GM18907 (cell line): ENCODE measurements around the gene SIAE.
"Not testable (repeated sequence)": the region's sequence is repeated elsewhere in the genome, so short reads cannot be mapped to it uniquely, and the experiment has no call there.

Experiments
- ATAC-seq: cut with Tn5 transposase; IDR thresholded peaks from one replicate; pipeline ENCODE4 v1.9.1; 2021; ENCODE audit warnings: mild to moderate bottlenecking, moderate library complexity; ENCODE audit not compliant: unreplicated experiment

Gene SIAE

GRCh38 chr11:124625504-124626168 is 47.9 kb downstream of the SIAE start:
- no peak for ATAC-seq

GRCh38 chr11:124623861-124624525 is 49.5 kb downstream of the SIAE start:
- ATAC-seq, result no peak

DNA sequence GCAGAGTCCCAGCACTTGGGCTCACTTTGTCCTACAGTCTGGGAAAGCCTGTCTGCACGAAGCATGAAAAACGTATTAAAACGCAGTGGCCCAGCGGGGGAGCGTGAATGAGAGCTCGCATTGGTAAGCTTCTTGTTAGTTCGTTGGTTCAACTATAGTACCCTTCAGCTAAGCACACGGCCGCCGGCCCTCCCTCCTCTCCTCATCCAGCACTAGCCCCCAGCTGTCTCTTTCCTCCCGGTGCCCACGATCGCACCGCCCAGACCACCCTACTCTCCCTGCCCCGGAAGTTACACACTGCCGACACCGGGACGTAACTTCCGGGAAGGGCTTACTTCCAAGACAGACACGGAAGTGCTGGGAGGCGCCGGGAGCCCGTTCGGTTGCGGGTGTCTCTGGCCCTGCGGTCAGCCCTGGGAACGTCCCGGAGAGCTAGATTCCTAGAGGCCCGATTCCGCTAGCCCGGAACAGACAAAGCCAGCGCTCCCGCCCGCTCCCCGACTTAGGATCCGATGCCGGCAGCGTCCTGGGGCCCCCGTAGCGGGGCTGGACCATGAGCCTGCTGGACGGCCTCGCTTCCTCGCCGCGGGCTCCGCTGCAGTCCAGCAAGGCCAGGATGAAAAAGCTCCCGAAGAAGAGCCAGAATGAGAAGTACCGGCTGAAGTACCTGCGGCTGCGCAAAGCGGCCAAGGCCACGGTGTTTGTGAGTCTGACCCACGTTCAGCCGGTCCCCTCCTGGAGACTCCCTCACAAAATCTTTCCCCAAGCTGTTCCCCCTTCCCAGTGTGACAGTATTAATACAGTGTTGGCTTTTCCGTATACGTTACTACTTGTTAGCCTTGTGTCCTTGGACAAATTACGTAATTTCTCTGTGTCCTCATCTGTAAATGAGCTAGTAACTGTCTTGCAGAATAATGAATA is 50.7 kb downstream of the SIAE start, which contains the start of gene TBRG1:
Gene TBRG1, plus strand, starts transcription at position 334 of the 921 bp plus-strand sequence. Its CDS starts 220 bp downstream, at position 554.
- ATAC-seq, result peak; percentile 99

- ATAC-seq, result no peak
Measured at GRCh38 chr11:124618863-124619262, 54.7 kb downstream of the SIAE start.

DNA sequence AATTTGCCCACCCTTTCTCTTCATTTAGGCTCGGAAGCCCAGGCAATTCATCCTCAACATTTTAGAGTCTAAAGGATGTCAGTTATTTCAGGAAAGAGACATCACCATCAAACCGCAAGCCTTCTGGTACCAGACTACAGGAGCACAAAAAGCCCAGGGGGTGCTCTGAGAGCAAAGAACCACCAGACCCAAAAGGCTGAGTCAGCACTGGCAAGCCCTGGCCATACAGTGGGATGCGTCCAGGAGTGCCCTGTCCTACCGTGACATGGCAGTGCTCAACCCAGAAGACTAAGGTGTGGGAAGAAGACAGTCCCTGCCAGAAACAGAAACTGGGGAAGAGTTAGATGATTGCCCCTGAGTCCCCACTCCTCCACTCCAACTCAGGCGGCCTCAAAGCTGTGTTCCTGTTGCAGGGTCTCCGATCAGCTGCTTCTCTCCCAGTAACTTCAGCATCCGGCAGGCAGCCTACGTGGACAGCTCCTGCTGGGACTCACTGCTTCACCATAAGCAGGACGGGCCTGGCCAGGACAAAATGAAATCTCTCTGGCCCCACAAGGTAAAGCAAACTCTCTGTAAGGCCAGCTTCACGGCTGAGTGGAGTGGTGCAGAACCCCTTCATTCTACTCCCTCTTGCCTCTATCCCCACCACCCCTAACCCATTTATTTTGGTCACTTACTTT is 60.8 kb downstream of the SIAE start:
- ATAC-seq, result no peak

DNA sequence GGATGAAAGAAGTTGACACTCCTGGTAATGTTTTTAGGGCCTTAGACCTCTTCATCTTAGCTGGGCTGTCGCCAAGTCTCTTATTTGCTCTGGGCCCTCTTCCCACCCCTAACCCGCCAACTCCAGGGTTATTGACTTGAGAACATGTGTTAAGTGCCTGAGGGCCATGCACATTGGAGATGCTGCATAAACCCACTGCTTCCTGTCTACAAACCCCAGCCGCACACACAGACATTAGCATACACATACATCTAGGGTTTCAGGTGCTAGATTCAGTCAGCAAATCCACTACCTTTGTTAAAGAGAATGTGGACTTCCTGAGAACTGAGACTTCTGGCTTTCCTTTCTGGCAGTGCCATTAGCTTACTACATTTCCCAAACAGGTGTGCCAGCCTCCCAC is 61.5 kb downstream of the SIAE start:
- ATAC-seq, result peak; percentile 57

DNA sequence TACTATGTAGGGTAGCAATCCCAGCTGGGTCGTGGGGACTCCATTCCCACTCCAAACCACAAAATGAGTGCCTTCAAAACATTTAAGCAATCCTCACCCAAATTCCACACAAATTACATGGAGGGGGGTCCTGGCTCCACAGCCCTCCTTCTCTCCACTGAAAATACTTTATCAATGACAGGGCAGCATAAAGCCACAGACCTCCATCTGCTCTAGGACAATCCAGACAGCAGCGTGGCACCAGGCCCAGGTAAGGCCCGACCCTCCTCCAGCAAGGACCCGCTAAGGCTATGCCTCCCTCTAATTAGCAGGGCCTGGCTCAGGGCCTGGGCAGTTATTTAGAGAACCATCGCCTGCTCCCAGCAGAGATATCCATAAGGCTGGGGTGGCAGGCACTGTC is 62.5 kb downstream of the SIAE start, which contains the start of gene PANX3:
Gene PANX3, plus strand, starts transcription at position 365 of the 400 bp plus-strand sequence. CDS start 129 bp downstream, outside the sequence.
- no peak for ATAC-seq

GRCh38 chr11:124610295-124610694 is 63.2 kb downstream of the SIAE start:
- no peak for ATAC-seq

GRCh38 chr11:124608147-124608546 is 65.4 kb downstream of the SIAE start:
- ATAC-seq, result no peak

GRCh38 chr11:124605719-124606118 is 67.8 kb downstream of the SIAE start:
- ATAC-seq, result no peak

- not testable (repeated sequence) for ATAC-seq
Measured at GRCh38 chr11:124602723-124603122, 70.8 kb downstream of the SIAE start.

GRCh38 chr11:124602193-124602592 is 71.3 kb downstream of the SIAE start:
- no peak for ATAC-seq

DNA sequence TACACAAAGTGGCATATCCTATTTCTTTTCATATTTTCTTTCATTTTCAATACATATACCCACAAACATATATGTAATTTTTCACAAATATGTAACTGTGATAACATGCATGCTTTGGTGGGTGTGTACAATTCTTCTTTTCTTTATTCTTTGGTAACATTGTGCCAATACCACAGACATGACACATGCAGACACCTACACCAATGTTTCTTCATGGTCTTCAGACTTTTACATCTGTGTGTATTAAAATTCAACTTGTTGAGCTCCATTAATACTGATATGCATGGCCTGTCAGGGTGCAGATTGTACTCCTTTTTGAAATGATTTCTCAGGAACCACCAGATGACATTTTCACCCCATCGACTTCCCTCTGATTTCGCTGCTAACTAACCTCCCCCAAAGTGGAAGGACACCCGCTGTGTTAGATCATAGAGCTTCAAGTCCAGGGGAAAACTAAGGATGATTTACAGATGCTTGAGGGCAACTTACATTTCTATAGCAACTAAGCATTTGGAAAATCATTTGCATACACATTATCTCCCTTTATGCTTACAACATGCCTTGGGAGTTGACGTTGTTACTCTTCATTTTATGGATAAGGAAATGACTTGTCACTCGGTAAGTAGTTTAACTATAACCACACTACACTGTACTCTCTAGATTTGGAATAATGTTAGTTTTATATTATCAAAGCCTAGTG is 72.8 kb downstream of the SIAE start:
- ATAC-seq, result no peak

DNA sequence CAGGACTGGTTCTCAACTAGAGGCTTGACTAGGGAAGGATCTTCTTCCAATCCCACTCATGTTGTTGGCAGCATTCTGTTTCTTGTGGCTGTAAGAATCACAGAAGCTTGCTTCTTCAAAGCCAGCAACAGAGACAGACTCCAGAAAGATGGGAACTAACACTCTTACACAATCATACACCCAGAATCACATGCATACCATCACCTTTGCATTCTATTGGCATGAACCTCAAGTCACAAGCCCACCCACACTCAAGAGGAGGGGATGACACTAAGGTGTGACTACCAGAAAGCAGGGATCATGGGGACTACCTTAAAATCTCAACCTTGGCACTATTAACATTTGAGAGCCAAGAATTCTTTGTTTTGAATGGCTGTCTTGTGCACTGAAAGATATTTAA is 75.9 kb downstream of the SIAE start:
- ATAC-seq, result no peak

GRCh38 chr11:124595302-124595701 is 78.2 kb downstream of the SIAE start:
- ATAC-seq, result no peak

- no peak for ATAC-seq
Measured at GRCh38 chr11:124592627-124593026, 80.9 kb downstream of the SIAE start.

DNA sequence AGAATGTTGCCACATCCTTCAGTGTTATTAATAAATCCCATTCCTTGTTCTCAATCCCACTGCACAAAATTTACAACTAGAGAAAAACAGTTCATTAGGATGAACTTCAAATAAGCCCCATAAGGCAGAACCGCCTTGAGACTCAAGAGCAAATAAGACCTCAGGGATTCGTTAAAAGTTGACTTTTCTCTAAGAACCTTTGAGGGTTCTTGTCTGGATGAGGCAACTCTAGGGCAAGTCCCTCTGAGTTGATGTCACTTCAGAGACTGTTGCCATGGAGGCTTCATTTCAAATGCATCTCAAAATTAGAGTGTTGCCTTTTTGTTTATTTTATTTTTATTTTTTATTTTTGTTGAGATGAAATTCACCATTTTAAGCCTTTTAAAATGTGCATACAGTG is 82.1 kb downstream of the SIAE start:
- ATAC-seq, result no peak

GRCh38 chr11:124586238-124586860 is 87.2 kb downstream of the SIAE start:
- ATAC-seq, result no peak

- ATAC-seq, result no peak
Measured at GRCh38 chr11:124584681-124585372, 88.7 kb downstream of the SIAE start.
